ENCODE results near the gene SCRT2. TPM values are rescaled to one million over a fixed set of nuclear protein-coding genes. Genes with fewer than 3 reads are reported as not detected.

SCRT2 gene
- total RNA-seq, 1 experiment from 2014 or later = not detected

DNA sequence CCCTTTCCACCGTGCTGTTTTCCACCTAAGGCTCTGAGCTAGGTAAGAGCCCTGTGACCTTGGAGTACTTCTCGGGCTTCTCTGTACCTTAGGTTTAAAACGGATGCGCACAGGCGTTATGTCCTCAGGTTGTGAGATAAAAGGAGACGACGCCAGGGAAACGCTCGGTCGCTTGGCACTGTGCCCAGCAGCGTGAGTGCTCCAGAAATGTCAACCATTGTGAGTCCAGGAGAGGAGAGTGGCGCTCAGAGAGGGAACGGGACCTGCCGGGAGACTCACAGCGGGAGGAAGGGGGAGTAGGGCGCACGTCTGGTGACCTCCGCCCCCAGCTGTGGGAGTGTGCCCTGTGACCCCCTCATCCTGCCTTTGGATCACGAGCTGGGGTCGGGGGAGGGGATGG lies 33.8 kb upstream of the SCRT2 start:
- in situ Hi-C loops (cut with HindIII; ENCODE audit: low pct_unique_long_range_greater_than_20kb, low sequenced_read_pairs) = no loop called here
- H3K4me3 ChIP-seq (ENCODE audit: low read depth in 2 of 2, low read length in 2 of 2) = no peak overlapping the region
- H3K27ac ChIP-seq (ENCODE audit: low read length) = no peak overlapping the region
- intact Hi-C loops (cut with micrococcal nuclease; ENCODE audit: unreplicated experiment) = no loop called here
- CTCF ChIA-PET = no interaction called here
- peaks cover 4% of the 10 kb centered on the region; the same call in 1 of the 2 replicates for H3K9me3 ChIP-seq (ENCODE audit: control insufficient read depth, insufficient read depth, low read depth, low read length)
- POLR2A ChIA-PET = no interaction called here
- no peak for DNase-seq (ENCODE audit: low read depth, low spot score)
- no peaks in the 10 kb centered on the region for H3K4me1 ChIP-seq (ENCODE audit: control insufficient read depth, insufficient read depth, low read length)
- ATAC-seq = no peak
- TF ChIP-seq, protein P1, sequence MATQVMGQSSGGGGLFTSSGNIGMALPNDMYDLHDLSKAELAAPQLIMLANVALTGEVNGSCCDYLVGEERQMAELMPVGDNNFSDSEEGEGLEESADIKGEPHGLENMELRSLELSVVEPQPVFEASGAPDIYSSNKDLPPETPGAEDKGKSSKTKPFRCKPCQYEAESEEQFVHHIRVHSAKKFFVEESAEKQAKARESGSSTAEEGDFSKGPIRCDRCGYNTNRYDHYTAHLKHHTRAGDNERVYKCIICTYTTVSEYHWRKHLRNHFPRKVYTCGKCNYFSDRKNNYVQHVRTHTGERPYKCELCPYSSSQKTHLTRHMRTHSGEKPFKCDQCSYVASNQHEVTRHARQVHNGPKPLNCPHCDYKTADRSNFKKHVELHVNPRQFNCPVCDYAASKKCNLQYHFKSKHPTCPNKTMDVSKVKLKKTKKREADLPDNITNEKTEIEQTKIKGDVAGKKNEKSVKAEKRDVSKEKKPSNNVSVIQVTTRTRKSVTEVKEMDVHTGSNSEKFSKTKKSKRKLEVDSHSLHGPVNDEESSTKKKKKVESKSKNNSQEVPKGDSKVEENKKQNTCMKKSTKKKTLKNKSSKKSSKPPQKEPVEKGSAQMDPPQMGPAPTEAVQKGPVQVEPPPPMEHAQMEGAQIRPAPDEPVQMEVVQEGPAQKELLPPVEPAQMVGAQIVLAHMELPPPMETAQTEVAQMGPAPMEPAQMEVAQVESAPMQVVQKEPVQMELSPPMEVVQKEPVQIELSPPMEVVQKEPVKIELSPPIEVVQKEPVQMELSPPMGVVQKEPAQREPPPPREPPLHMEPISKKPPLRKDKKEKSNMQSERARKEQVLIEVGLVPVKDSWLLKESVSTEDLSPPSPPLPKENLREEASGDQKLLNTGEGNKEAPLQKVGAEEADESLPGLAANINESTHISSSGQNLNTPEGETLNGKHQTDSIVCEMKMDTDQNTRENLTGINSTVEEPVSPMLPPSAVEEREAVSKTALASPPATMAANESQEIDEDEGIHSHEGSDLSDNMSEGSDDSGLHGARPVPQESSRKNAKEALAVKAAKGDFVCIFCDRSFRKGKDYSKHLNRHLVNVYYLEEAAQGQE (IDR thresholded peaks at IDR 0.05; ENCODE audit: insufficient read depth in 1 of 2, low read depth in 2 of 2, low read length in 1 of 2) = no peak
- TF ChIP-seq TCF7L2 (IDR thresholded peaks at IDR 0.05; ENCODE audit: low read depth, low read length) = no peak
- TF ChIP-seq, protein P2, sequence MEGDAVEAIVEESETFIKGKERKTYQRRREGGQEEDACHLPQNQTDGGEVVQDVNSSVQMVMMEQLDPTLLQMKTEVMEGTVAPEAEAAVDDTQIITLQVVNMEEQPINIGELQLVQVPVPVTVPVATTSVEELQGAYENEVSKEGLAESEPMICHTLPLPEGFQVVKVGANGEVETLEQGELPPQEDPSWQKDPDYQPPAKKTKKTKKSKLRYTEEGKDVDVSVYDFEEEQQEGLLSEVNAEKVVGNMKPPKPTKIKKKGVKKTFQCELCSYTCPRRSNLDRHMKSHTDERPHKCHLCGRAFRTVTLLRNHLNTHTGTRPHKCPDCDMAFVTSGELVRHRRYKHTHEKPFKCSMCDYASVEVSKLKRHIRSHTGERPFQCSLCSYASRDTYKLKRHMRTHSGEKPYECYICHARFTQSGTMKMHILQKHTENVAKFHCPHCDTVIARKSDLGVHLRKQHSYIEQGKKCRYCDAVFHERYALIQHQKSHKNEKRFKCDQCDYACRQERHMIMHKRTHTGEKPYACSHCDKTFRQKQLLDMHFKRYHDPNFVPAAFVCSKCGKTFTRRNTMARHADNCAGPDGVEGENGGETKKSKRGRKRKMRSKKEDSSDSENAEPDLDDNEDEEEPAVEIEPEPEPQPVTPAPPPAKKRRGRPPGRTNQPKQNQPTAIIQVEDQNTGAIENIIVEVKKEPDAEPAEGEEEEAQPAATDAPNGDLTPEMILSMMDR (IDR thresholded peaks at IDR 0.05) = no peak
- TF ChIP-seq SIN3A (IDR thresholded peaks at IDR 0.05; ENCODE audit: borderline replicate concordance, insufficient read depth, low read depth, low read length) = no peak
- no peak for TF ChIP-seq POLR2AphosphoS5 (IDR thresholded peaks at IDR 0.05; ENCODE audit: low read depth, low read length)
- BruUV-seq (replicated peaks) = no TSS peak
- peaks cover 8% of the 10 kb centered on the region; the same call in 1 of the 2 replicates for H3K27me3 ChIP-seq (ENCODE audit: control insufficient read depth, insufficient read depth, low read length)
- H3K36me3 ChIP-seq (ENCODE audit: control insufficient read depth, insufficient read depth, low read length) = no peaks in the 10 kb centered on the region

DNA sequence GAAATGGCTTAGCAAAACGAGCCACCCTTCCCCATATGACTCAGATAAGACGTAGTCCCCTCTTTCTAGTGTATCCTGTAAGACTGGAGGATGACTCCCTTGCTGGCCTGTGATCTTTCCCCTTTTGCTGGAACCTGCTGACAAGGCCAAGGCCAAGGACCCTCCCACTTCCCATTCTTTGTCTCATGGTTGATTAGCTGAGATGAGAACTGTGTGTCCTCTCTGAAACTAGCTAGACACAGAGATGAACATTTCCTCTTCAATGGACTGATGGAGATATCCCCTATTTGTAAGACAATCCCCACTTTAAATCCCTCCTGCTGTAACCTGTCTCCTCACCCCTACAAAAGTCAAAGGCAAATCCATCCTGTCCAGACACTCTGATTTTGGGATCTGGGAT lies 33.4 kb upstream of the SCRT2 start:
- ChIA-PET POLR2A (no interaction called here), CTCF (no interaction called here)
- no peak overlapping the region for H3K27ac ChIP-seq (ENCODE audit: low read length)
- BruUV-seq (replicated peaks) = no TSS peak
- peaks cover 8% of the 10 kb centered on the region; the same call in 1 of the 2 replicates for H3K27me3 ChIP-seq (ENCODE audit: control insufficient read depth, insufficient read depth, low read length)
- intact Hi-C loops (cut with micrococcal nuclease; ENCODE audit: unreplicated experiment) (no loop called here), in situ Hi-C loops (cut with HindIII; ENCODE audit: low pct_unique_long_range_greater_than_20kb, low sequenced_read_pairs) (no loop called here)
- H3K4me3 ChIP-seq (ENCODE audit: low read depth in 2 of 2, low read length in 2 of 2) = no peak overlapping the region
- H3K9me3 ChIP-seq (ENCODE audit: control insufficient read depth, insufficient read depth, low read depth, low read length) = peaks cover 4% of the 10 kb centered on the region; the same call in 1 of the 2 replicates
- no peak for TF ChIP-seq TCF7L2 (IDR thresholded peaks at IDR 0.05; ENCODE audit: low read depth, low read length)
- TF ChIP-seq SIN3A (IDR thresholded peaks at IDR 0.05; ENCODE audit: borderline replicate concordance, insufficient read depth, low read depth, low read length) = no peak
- TF ChIP-seq, protein P2 (IDR thresholded peaks at IDR 0.05) = no peak
- ATAC-seq = peak; percentile 26; the same call in 1 of the 2 replicates
- H3K36me3 ChIP-seq (ENCODE audit: control insufficient read depth, insufficient read depth, low read length) = no peaks in the 10 kb centered on the region
- H3K4me1 ChIP-seq (ENCODE audit: control insufficient read depth, insufficient read depth, low read length) = no peaks in the 10 kb centered on the region
- no peak for DNase-seq (ENCODE audit: low read depth, low spot score)

All from Panc1 (cell line).